Activated CD4-positive, alpha-beta memory T cell treated with anti-CD3 and anti-CD28 coated beads for 36 hours (primary cell): ENCODE measurements around the gene KMO. TPM values are rescaled to one million over a fixed set of nuclear protein-coding genes. Genes with fewer than 3 reads are reported as not detected.

Experiments
- CTCF ChIA-PET: fragments of 350-600 bp; sonication (Branson Sonifier 250); formaldehyde crosslinking; loops from one replicate; lab custom pipeline; 2021; ENCODE audit warnings: antibody characterized with exemption, inconsistent platforms; lab: Charles Lee
- POLR2A ChIA-PET: fragments of 350-600 bp; sonication (Branson Sonifier 250); formaldehyde crosslinking; loops from one replicate; lab custom pipeline; 2021; ENCODE audit warnings: antibody characterized with exemption; lab: Charles Lee
- DNase-seq: peaks from one replicate; pipeline ENCODE4 v3.0.0-alpha.2; 2020
- H3K27ac Mint-ChIP-seq: one replicate; pipeline ENCODE4 v1.8.0; 2021; ENCODE audit warnings: mixed read lengths
- H3K27me3 Mint-ChIP-seq: one replicate; pipeline ENCODE4 v1.8.0; 2021; ENCODE audit warnings: mixed read lengths
- H3K36me3 Mint-ChIP-seq: one replicate; pipeline ENCODE4 v1.8.0; 2021; ENCODE audit warnings: mixed read lengths
- H3K4me1 Mint-ChIP-seq: one replicate; pipeline ENCODE4 v1.8.0; 2021; ENCODE audit warnings: low read depth, mixed read lengths
- H3K4me3 Mint-ChIP-seq: one replicate; pipeline ENCODE4 v1.8.0; 2021; ENCODE audit warnings: mild to moderate bottlenecking, mixed read lengths
- H3K9me3 Mint-ChIP-seq: one replicate; pipeline ENCODE4 v1.8.0; 2021; ENCODE audit warnings: mixed read lengths
- intact Hi-C: fragments of 100-400 bp; cut with micrococcal nuclease; formaldehyde crosslinking; loops from one replicate; pipeline ENCODE4 v1.15.1; 2023
- total RNA-seq, 2 experiments: library from RNA; stranded (reverse); gene quantifications; one replicate each; pipeline ENCODE4 v1.2.3, GENCODE V29; 2021

KMO gene
- total RNA-seq, 2 experiments from 2014 or later, result 0.26 TPM; not detected in 1

DNA sequence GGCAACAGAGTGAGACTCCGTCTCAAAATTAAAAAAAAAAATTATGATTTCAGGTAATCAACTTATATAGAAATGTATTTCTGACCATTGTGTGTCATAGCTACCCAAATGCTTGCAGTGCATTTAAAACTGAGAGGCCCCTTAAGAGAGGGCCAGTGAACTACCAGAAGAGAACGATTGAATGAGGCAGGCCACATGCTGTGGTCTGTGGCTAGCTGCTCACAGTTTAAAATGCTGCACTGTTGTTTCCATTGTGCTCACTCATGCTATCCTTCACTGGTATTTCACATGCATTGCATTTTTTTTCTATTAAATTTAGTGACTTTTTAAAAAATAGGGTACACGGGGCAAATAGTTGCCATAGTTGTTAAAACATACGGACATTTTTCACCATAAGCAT lies 82.0 kb downstream of the KMO start:
- peak; percentile 39 for DNase-seq
- peaks cover 13% of the 10 kb centered on the region for H3K4me1 Mint-ChIP-seq
- H3K9me3 Mint-ChIP-seq, result no peaks in the 10 kb centered on the region
- ChIA-PET POLR2A (no interaction called here), CTCF (interaction anchor here (1.4 to 2.1 kb wide), 2 partner anchors 13 to 24 kb away, joined by 7 to 8 read pairs; no protein-coding TSS in a partner anchor)
- H3K27ac Mint-ChIP-seq, result no peak overlapping the region
- H3K4me3 Mint-ChIP-seq, result no peak overlapping the region
- no peaks in the 10 kb centered on the region for H3K27me3 Mint-ChIP-seq
- no peaks in the 10 kb centered on the region for H3K36me3 Mint-ChIP-seq
- intact Hi-C loops, result no loop called here

GRCh38 chr1:241614572-241614971 lies 82.4 kb downstream of the KMO start:
- no peak for DNase-seq
- Mint-ChIP-seq H3K36me3 (no peaks in the 10 kb centered on the region), H3K4me1 (peaks cover 13% of the 10 kb centered on the region), H3K27ac (no peak overlapping the region), H3K27me3 (no peaks in the 10 kb centered on the region), H3K4me3 (no peak overlapping the region), H3K9me3 (no peaks in the 10 kb centered on the region)
- intact Hi-C loops, result no loop called here
- CTCF ChIA-PET, result interaction anchor here (1.4 to 2.1 kb wide), 2 partner anchors 12 to 25 kb away, joined by 7 to 8 read pairs; no protein-coding TSS in a partner anchor
- POLR2A ChIA-PET, result no interaction called here

DNA sequence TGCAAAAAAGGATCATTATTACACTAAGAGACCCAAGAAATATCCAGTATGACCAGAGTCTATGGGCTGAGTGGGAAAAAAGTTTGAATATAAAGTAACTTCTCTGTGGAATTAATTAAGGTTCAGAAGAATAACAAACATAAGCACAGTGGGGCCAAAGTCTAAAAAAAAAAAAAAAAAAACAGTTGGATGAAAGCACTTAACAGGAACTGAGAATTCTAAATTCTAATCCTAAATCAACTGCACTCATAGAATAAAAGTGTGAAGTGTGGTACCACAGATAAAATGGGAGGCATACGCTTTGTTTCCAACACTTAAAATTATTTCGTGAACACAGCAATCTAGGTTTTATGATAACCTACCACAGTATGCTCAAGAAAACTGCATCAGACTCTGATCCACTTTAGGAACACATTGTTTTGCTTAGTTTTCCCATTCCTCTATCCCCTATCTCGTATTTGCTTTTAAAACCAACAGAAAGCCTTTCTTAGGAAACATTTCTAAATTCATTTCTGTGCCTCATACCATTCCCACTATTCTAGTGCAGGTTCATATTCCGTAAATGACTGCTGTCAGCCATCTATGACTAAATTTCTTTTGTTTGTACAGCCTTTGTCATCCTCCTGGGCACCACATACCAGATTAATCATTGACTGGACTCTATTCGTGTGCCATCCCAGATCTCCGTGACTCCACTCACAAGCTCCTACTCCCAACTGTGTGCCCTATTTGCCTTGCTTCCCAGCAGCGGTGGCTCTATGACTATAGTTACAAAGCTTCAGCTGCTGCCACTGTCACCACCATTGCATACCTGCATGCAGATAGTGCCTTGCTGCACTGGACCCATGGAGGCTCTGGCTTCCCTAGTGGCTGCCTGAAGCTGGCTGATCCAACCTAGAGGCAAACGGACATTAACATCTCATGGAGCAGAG lies 83.1 kb downstream of the KMO start:
- intact Hi-C loops, result no loop called here
- H3K4me3 Mint-ChIP-seq, result no peak overlapping the region
- CTCF ChIA-PET, result interaction anchor here (2.1 kb wide), 1 partner anchor 12 kb away, joined by 7 read pairs; no protein-coding TSS in a partner anchor
- H3K36me3 Mint-ChIP-seq, result no peaks in the 10 kb centered on the region
- H3K27me3 Mint-ChIP-seq, result no peaks in the 10 kb centered on the region
- DNase-seq, result no peak
- H3K27ac Mint-ChIP-seq, result no peak overlapping the region
- no peaks in the 10 kb centered on the region for H3K9me3 Mint-ChIP-seq
- POLR2A ChIA-PET, result no interaction called here
- H3K4me1 Mint-ChIP-seq, result peaks cover 13% of the 10 kb centered on the region

- H3K27me3 Mint-ChIP-seq, result no peaks in the 10 kb centered on the region
- no peak overlapping the region for H3K4me3 Mint-ChIP-seq
- H3K36me3 Mint-ChIP-seq, result no peaks in the 10 kb centered on the region
- CTCF ChIA-PET, result no interaction called here
- POLR2A ChIA-PET, result no interaction called here
- H3K27ac Mint-ChIP-seq, result no peak overlapping the region
- DNase-seq, result no peak
- peaks cover 12% of the 10 kb centered on the region for H3K4me1 Mint-ChIP-seq
- no peaks in the 10 kb centered on the region for H3K9me3 Mint-ChIP-seq
- intact Hi-C loops, result loop anchor here (1.0 kb wide), 1 partner anchor 10 kb away; no protein-coding TSS in a partner anchor
Observed at GRCh38 chr1:241617426-241617825, 85.2 kb downstream of the KMO start.

DNA sequence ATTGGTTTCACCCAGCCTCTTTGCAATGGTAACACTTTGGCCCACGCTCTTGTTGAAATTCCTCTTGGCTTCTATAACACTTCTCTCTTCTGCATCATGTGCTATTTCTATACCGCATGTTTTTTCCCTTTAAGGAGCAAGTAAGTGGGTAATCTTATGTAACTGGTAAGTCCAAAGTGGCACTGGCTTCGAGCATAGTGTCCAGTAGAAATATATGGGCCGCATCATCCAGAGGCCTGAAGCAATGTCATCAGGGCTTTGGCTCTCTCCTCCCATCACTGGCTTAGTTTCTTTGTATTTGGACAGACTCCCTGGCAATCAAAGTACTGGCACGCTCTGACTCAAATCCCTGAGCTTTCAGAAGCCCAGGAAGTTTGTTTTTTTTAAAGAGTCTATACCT lies 90.5 kb downstream of the KMO start:
- Mint-ChIP-seq H3K27ac (no peak overlapping the region), H3K4me1 (peaks cover 3% of the 10 kb centered on the region), H3K4me3 (no peak overlapping the region), H3K9me3 (no peaks in the 10 kb centered on the region), H3K36me3 (no peaks in the 10 kb centered on the region), H3K27me3 (no peaks in the 10 kb centered on the region)
- intact Hi-C loops, result no loop called here
- ChIA-PET CTCF (interaction anchor here (4.1 kb wide), 1 partner anchor 12 kb away, joined by 22 read pairs; no protein-coding TSS in a partner anchor), POLR2A (interaction anchor here (0.7 kb wide), 1 partner anchor 12 kb away, joined by 3 read pairs; no protein-coding TSS in a partner anchor)
- DNase-seq, result no peak

- Mint-ChIP-seq H3K4me3 (no peak overlapping the region), H3K9me3 (no peaks in the 10 kb centered on the region), H3K36me3 (peaks cover 2% of the 10 kb centered on the region), H3K27me3 (no peaks in the 10 kb centered on the region), H3K4me1 (peaks cover 10% of the 10 kb centered on the region), H3K27ac (no peak overlapping the region)
- ChIA-PET CTCF (interaction anchor here (4.3 kb wide), 1 partner anchor 14 kb away, joined by 64 read pairs; no protein-coding TSS in a partner anchor), POLR2A (no interaction called here)
- intact Hi-C loops, result no loop called here
- no peak for DNase-seq
Observed at GRCh38 chr1:241624935-241625334, 92.8 kb downstream of the KMO start.

DNA sequence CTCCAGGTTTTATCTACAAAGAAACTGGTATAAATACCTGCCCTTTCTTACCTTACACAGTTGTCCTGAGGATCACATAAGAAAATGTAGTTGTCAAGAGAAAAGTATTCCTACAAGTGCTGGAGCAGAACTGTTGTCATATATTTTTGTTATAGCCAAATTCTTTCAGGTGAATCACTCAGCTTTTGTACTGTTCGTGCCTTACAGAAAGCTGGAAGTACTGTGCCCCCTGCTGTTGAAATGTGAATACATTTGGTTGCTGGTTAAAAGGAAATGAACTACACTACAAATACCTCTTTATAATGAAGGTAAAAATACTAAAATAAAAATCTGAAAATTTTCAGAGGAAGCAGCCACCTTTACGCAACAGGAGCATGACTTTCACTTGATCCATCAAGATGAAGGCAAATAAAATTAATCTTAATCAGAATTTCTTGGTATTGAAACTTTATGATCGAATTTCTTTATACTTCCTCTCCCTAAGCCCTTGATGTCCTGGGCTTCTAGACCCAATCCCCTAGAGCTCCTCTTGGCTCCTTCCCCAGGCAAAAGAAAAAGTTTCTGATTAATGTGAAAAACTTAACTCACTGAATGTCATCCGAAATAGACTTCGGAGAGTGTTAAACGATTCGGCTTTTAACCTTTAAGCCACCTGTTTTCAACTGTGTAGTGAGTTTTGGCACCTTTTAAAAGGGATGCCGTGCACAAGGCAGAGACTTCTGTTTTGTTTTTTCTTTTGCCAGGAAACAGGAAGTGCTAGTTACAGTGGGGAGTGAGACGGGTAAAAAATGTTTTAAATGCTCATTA lies 95.5 kb downstream of the KMO start:
- peaks cover 4% of the 10 kb centered on the region for H3K36me3 Mint-ChIP-seq
- H3K4me3 Mint-ChIP-seq, result peak overlapping the region; percentile 14
- intact Hi-C loops, result loop anchor here (1.0 to 2.0 kb wide), 5 partner anchors 10 to 109 kb away; partner anchors contain the start of gene FH
- H3K4me1 Mint-ChIP-seq, result peaks cover 10% of the 10 kb centered on the region
- DNase-seq, result peak; percentile 36
- ChIA-PET POLR2A (no interaction called here), CTCF (interaction anchor here (0.6 to 4.3 kb wide), 10 partner anchors 8 to 108 kb away, joined by 3 to 64 read pairs (median 6); partner anchors contain the start of genes FH and KMO)
- no peaks in the 10 kb centered on the region for H3K27me3 Mint-ChIP-seq
- no peaks in the 10 kb centered on the region for H3K9me3 Mint-ChIP-seq
- peak overlapping the region; percentile 20 for H3K27ac Mint-ChIP-seq

GRCh38 chr1:241630005-241630404 lies 97.8 kb downstream of the KMO start:
- H3K27me3 Mint-ChIP-seq, result no peaks in the 10 kb centered on the region
- intact Hi-C loops, result no loop called here
- no peak overlapping the region for H3K27ac Mint-ChIP-seq
- H3K9me3 Mint-ChIP-seq, result no peaks in the 10 kb centered on the region
- H3K4me1 Mint-ChIP-seq, result peaks cover 10% of the 10 kb centered on the region
- no peak overlapping the region for H3K4me3 Mint-ChIP-seq
- no peak for DNase-seq
- ChIA-PET CTCF (interaction anchor here (1.1 to 1.5 kb wide), 3 partner anchors 11 to 110 kb away, joined by 3 to 11 read pairs (median 3); partner anchors contain the start of gene FH), POLR2A (no interaction called here)
- peaks cover 12% of the 10 kb centered on the region for H3K36me3 Mint-ChIP-seq

- CTCF ChIA-PET, result interaction anchor here (1.5 kb wide), 1 partner anchor 20 kb away, joined by 11 read pairs; no protein-coding TSS in a partner anchor
- H3K27me3 Mint-ChIP-seq, result no peaks in the 10 kb centered on the region
- no peak overlapping the region for H3K4me3 Mint-ChIP-seq
- POLR2A ChIA-PET, result no interaction called here
- no peaks in the 10 kb centered on the region for H3K9me3 Mint-ChIP-seq
- H3K36me3 Mint-ChIP-seq, result peaks cover 17% of the 10 kb centered on the region
- intact Hi-C loops, result no loop called here
- peaks cover 12% of the 10 kb centered on the region for H3K4me1 Mint-ChIP-seq
- no peak for DNase-seq
- H3K27ac Mint-ChIP-seq, result no peak overlapping the region
Observed at GRCh38 chr1:241630476-241630875, 98.3 kb downstream of the KMO start.

DNA sequence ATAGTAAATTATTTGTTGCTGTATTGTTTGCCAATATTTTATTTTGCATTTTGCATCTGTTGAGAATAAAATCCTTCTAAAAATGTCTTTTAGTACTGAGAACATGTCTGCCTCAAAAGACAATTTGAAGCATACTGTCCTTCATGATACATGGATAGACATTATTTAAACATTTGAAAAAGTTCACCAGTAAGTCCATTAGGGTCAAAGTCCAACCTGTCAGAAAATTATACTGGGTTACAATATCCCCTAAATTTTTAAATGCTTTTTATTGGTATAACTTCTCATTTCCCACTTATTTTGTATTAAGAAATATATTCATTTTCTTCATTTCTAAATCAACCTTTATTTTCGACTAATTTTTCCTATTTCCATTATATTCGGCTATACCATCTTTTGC lies 98.7 kb downstream of the KMO start:
- ChIA-PET CTCF (no interaction called here), POLR2A (no interaction called here)
- peaks cover 16% of the 10 kb centered on the region for H3K4me1 Mint-ChIP-seq
- no peak for DNase-seq
- intact Hi-C loops, result no loop called here
- no peaks in the 10 kb centered on the region for H3K27me3 Mint-ChIP-seq
- no peak overlapping the region for H3K4me3 Mint-ChIP-seq
- peaks cover 19% of the 10 kb centered on the region for H3K36me3 Mint-ChIP-seq
- no peak overlapping the region for H3K27ac Mint-ChIP-seq
- no peaks in the 10 kb centered on the region for H3K9me3 Mint-ChIP-seq

- ChIA-PET POLR2A (no interaction called here), CTCF (interaction anchor here (2.6 kb wide), 1 partner anchor 20 kb away, joined by 14 read pairs; no protein-coding TSS in a partner anchor)
- Mint-ChIP-seq H3K27ac (no peak overlapping the region), H3K36me3 (peaks cover 19% of the 10 kb centered on the region), H3K9me3 (no peaks in the 10 kb centered on the region), H3K4me1 (peaks cover 19% of the 10 kb centered on the region), H3K27me3 (no peaks in the 10 kb centered on the region), H3K4me3 (no peak overlapping the region)
- DNase-seq, result no peak
- intact Hi-C loops, result no loop called here
Observed at GRCh38 chr1:241631674-241632073, 99.5 kb downstream of the KMO start.
